BJ (cell line): Measurements from ENCODE around the gene CACNA2D3. TPM values are rescaled to one million over a fixed set of nuclear protein-coding genes. Genes with fewer than 3 reads are reported as not detected.

Experiments used
- CTCF ChIA-PET: fragments of 350-600 bp; formaldehyde crosslinking; extraction: SDS; loops from one replicate; lab custom pipeline; 2021; ENCODE audit warnings: antibody characterized with exemption, inconsistent platforms; lab: Yijun Ruan, JAX
- POLR2A ChIA-PET: fragments of 300-600 bp; sonication (Branson Sonifier 250); formaldehyde crosslinking; extraction: SDS; loops from one replicate; lab custom pipeline; 2021; ENCODE audit warnings: antibody characterized with exemption; lab: Charles Lee
- DNase-seq: peaks from one replicate; pipeline ENCODE4 v3.0.0-alpha.2; 2011; ENCODE audit warnings: low read depth
- H3K27me3 ChIP-seq: 2 replicates; pipeline ENCODE4 v1.6.0; 2011; ENCODE audit warnings: low read length; ENCODE audit not compliant: control insufficient read depth, insufficient read depth
- H3K36me3 ChIP-seq: 2 replicates; pipeline ENCODE4 v1.5.1; 2011; ENCODE audit warnings: low read length; ENCODE audit not compliant: control insufficient read depth, insufficient read depth
- H3K4me3 ChIP-seq: 2 replicates; pipeline ENCODE4 v1.5.1; 2011; ENCODE audit warnings: low read depth, mild to moderate bottlenecking, control low read depth, low read length
- CTCF ChIP-seq: IDR thresholded peaks from 2 replicates; pipeline ENCODE4 v1.5.1; 2011; ENCODE audit warnings: low read depth, mild to moderate bottlenecking, control low read depth, inconsistent platforms, low read length, moderate library complexity; ENCODE audit not compliant: insufficient read depth
- polyA plus RNA-seq: library from polyadenylated mRNA; depleted of rRNA; stranded (reverse); fragments of >200 nt; gene quantifications from 2 replicates; pipeline ENCODE4 v1.2.3, GENCODE V29; 2011

CACNA2D3 gene
- polyA plus RNA-seq, 1 experiment, result 0.56 TPM

GRCh38 chr3:54514006-54514405 is 391.7 kb downstream of the CACNA2D3 start:
- ChIA-PET POLR2A (no interaction called here), CTCF (no interaction called here)
- no peak for TF ChIP-seq CTCF
- no peaks in the 10 kb centered on the region for H3K36me3 ChIP-seq
- H3K27me3 ChIP-seq, result no peaks in the 10 kb centered on the region
- H3K4me3 ChIP-seq, result no peak overlapping the region
- DNase-seq, result no peak

GRCh38 chr3:54514416-54514815 is 392.1 kb downstream of the CACNA2D3 start:
- CTCF ChIA-PET, result no interaction called here
- POLR2A ChIA-PET, result no interaction called here
- Histone ChIP-seq H3K36me3 (no peaks in the 10 kb centered on the region), H3K27me3 (no peaks in the 10 kb centered on the region), H3K4me3 (no peak overlapping the region)
- TF ChIP-seq CTCF, result no peak
- DNase-seq, result no peak

GRCh38 chr3:54515441-54516213 is 393.3 kb downstream of the CACNA2D3 start:
- Histone ChIP-seq H3K36me3 (no peaks in the 10 kb centered on the region), H3K27me3 (no peaks in the 10 kb centered on the region), H3K4me3 (no peak overlapping the region)
- CTCF ChIA-PET, result interaction anchor here (0.5 kb wide), 1 partner anchor 89 kb away, joined by 4 read pairs; no protein-coding TSS in a partner anchor
- no peak for TF ChIP-seq CTCF
- POLR2A ChIA-PET, result no interaction called here
- no peak for DNase-seq

GRCh38 chr3:54517424-54517823 is 395.1 kb downstream of the CACNA2D3 start:
- ChIA-PET CTCF (interaction anchor here (0.8 kb wide), 1 partner anchor 33 kb away, joined by 4 read pairs; no protein-coding TSS in a partner anchor), POLR2A (no interaction called here)

More at GRCh38 chr3:54517424-54517823, 395.1 kb downstream of the CACNA2D3 start:
- no peak for TF ChIP-seq CTCF
- Histone ChIP-seq H3K36me3 (no peaks in the 10 kb centered on the region), H3K27me3 (no peaks in the 10 kb centered on the region), H3K4me3 (no peak overlapping the region)
- DNase-seq, result no peak
